Epithelial cell of proximal tubule (primary cell): ENCODE data around the gene LRRC46. TPM values are rescaled to one million over a fixed set of nuclear protein-coding genes. Genes with fewer than 3 reads are reported as not detected.

Experiments used
- DNase-seq: peaks from one replicate; pipeline ENCODE4 v3.0.0-alpha.2; 2011; ENCODE audit warnings: low read depth
- H3K4me3 ChIP-seq: 2 replicates; pipeline ENCODE4 v1.5.1; 2011; ENCODE audit warnings: low read depth, mild to moderate bottlenecking, low read length
- CTCF ChIP-seq: conservative IDR thresholded peaks from 2 replicates; pipeline ENCODE4 v1.5.1; 2012; ENCODE audit warnings: low read depth, mild to moderate bottlenecking, low read length
- total RNA-seq: library from RNA; depleted of rRNA; stranded (reverse); fragments of >200 nt; gene quantifications from 2 replicates; pipeline ENCODE4 v1.2.3, GENCODE V29; 2015

LRRC46 gene
- total RNA-seq, 1 donor from 2014 or later = not detected

GRCh38 chr17:47797797-47798196 is 33.7 kb upstream of the LRRC46 start:
- no peak overlapping the region for H3K4me3 ChIP-seq
- TF ChIP-seq CTCF = no peak
- DNase-seq = no peak

- no peak overlapping the region for H3K4me3 ChIP-seq
- TF ChIP-seq CTCF = no peak
- DNase-seq = no peak
These were observed 30.8 kb upstream of the LRRC46 start for GRCh38 chr17:47800686-47801085.

GRCh38 chr17:47801176-47801765 is 30.2 kb upstream of the LRRC46 start:
- no peak overlapping the region for H3K4me3 ChIP-seq
- TF ChIP-seq CTCF = no peak
- no peak for DNase-seq

- H3K4me3 ChIP-seq = no peak overlapping the region
- no peak for DNase-seq
- no peak for TF ChIP-seq CTCF
These were observed 29.6 kb upstream of the LRRC46 start for GRCh38 chr17:47801906-47802305.

GRCh38 chr17:47802341-47803022 is 29.0 kb upstream of the LRRC46 start:
- H3K4me3 ChIP-seq = no peak overlapping the region
- no peak for DNase-seq
- peak; percentile 74 for TF ChIP-seq CTCF

- H3K4me3 ChIP-seq = no peak overlapping the region
- DNase-seq = no peak
- no peak for TF ChIP-seq CTCF
These were observed 28.3 kb upstream of the LRRC46 start for GRCh38 chr17:47803201-47803600.

- TF ChIP-seq CTCF = no peak
These were observed 27.7 kb upstream of the LRRC46 start for GRCh38 chr17:47803751-47804150.

More at GRCh38 chr17:47803751-47804150, 27.7 kb upstream of the LRRC46 start:
- H3K4me3 ChIP-seq = no peak overlapping the region
- no peak for DNase-seq
